GM18868 (cell line): ENCODE data around the gene PFDN2.
A peak's percentile ranks its signal among the peaks of the same experiment; 100 is the strongest.
"Not testable (repeated sequence)": the region's sequence is repeated elsewhere in the genome, so short reads cannot be mapped to it uniquely, and the experiment has no call there.

Experiments
- ATAC-seq: cut with Tn5 transposase; IDR thresholded peaks from one replicate; pipeline ENCODE4 v1.9.1; 2021; ENCODE audit warnings: mild to moderate bottlenecking, moderate library complexity; ENCODE audit not compliant: unreplicated experiment

PFDN2 gene

GRCh38 chr1:161139766-161140165, 21.9 kb upstream of the PFDN2 start:
- no peak for ATAC-seq

GRCh38 chr1:161138431-161138830, 20.6 kb upstream of the PFDN2 start:
- ATAC-seq, result no peak

- ATAC-seq, result no peak
These were observed 20.0 kb upstream of the PFDN2 start for GRCh38 chr1:161137881-161138280.

GRCh38 chr1:161133220-161133740, 15.4 kb upstream of the PFDN2 start:
- no peak for ATAC-seq

GRCh38 chr1:161132410-161133219, 14.8 kb upstream of the PFDN2 start, which contains the start of gene DEDD:
Gene DEDD, minus strand, starts transcription at chr1:161132667. Its CDS starts 8,205 bp downstream, at chr1:161124462.
- ATAC-seq, result peak; percentile 93

GRCh38 chr1:161131523-161132409, 13.9 kb upstream of the PFDN2 start:
- no peak for ATAC-seq

- no peak for ATAC-seq
These were observed 12.4 kb upstream of the PFDN2 start for GRCh38 chr1:161130266-161130665.

- no peak for ATAC-seq
These were observed 11.0 kb upstream of the PFDN2 start for GRCh38 chr1:161128591-161129420.

GRCh38 chr1:161127649-161128048, 9.8 kb upstream of the PFDN2 start:
- ATAC-seq, result no peak

GRCh38 chr1:161122967-161123366, 5.1 kb upstream of the PFDN2 start:
- no peak for ATAC-seq

- no peak for ATAC-seq
These were observed 4.0 kb upstream of the PFDN2 start for GRCh38 chr1:161121834-161122233.

GRCh38 chr1:161121042-161121650, 3.3 kb upstream of the PFDN2 start:
- no peak for ATAC-seq

GRCh38 chr1:161119092-161119903, 1.5 kb upstream of the PFDN2 start:
- peak; percentile 65 for ATAC-seq

- not testable (repeated sequence) for ATAC-seq
These were observed 1.9 kb downstream of the PFDN2 start for GRCh38 chr1:161115961-161116360.

- no peak for ATAC-seq
These were observed 2.6 kb downstream of the PFDN2 start for GRCh38 chr1:161115132-161115711.

- no peak for ATAC-seq
These were observed 3.3 kb downstream of the PFDN2 start for GRCh38 chr1:161114556-161114955.

GRCh38 chr1:161113915-161114314, 3.9 kb downstream of the PFDN2 start:
- no peak for ATAC-seq

GRCh38 chr1:161111527-161111926, 6.3 kb downstream of the PFDN2 start:
- no peak for ATAC-seq

GRCh38 chr1:161111117-161111516, 6.7 kb downstream of the PFDN2 start:
- no peak for ATAC-seq
